H9 (cell line): Measurements from ENCODE around the gene SEC62. TPM values are rescaled to one million over a fixed set of nuclear protein-coding genes. Genes with fewer than 3 reads are reported as not detected.

Experiments used
- DNase-seq: peaks from one replicate; pipeline ENCODE4 v3.0.0-alpha.2; 2017
- H2AFZ ChIP-seq: one replicate; pipeline ENCODE4 v1.6.1; 2013; ENCODE audit warnings: mild to moderate bottlenecking, low read length, control low read depth, moderate library complexity
- H2AK5ac ChIP-seq: 2 replicates; pipeline ENCODE4 v1.6.1; 2013; ENCODE audit warnings: low read length, control low read depth, mixed read lengths; ENCODE audit not compliant: insufficient read length
- H2BK120ac ChIP-seq: one replicate; pipeline ENCODE4 v1.6.1; 2013; ENCODE audit warnings: low read depth, mild to moderate bottlenecking, low read length, control low read depth, inconsistent platforms; ENCODE audit not compliant: poor library complexity, severe bottlenecking
- H2BK12ac ChIP-seq: 2 replicates; pipeline ENCODE4 v1.6.1; 2013; ENCODE audit warnings: low read length, control low read depth, mixed read lengths, low read depth; ENCODE audit not compliant: insufficient read length
- H2BK15ac ChIP-seq: 2 replicates; pipeline ENCODE4 v1.6.1; 2013; ENCODE audit warnings: low read depth, low read length, control low read depth
- H2BK20ac ChIP-seq: one replicate; pipeline ENCODE4 v1.6.1; 2013; ENCODE audit warnings: low read depth, mild to moderate bottlenecking, low read length, control low read depth, inconsistent platforms; ENCODE audit not compliant: poor library complexity, severe bottlenecking
- H2BK5ac ChIP-seq: 2 replicates; pipeline ENCODE4 v1.6.1; 2013; ENCODE audit warnings: low read length, control low read depth, mixed read lengths; ENCODE audit not compliant: insufficient read length
- H3K14ac ChIP-seq: 2 replicates; pipeline ENCODE4 v1.6.1; 2013; ENCODE audit warnings: low read length, control low read depth; ENCODE audit not compliant: insufficient read depth
- H3K18ac ChIP-seq: 2 replicates; pipeline ENCODE4 v1.6.1; 2013; ENCODE audit warnings: low read depth, mild to moderate bottlenecking, mixed read lengths, low read length, control low read depth; ENCODE audit not compliant: insufficient read length
- H3K23ac ChIP-seq: 2 replicates; pipeline ENCODE4 v1.6.1; 2013; ENCODE audit warnings: low read length, control low read depth, mixed read lengths, low read depth; ENCODE audit not compliant: insufficient read length
- H3K23me2 ChIP-seq: 2 replicates; pipeline ENCODE4 v1.6.1; 2013; ENCODE audit warnings: low read depth, mild to moderate bottlenecking, mixed read lengths, low read length, control low read depth; ENCODE audit not compliant: insufficient read length, poor library complexity, severe bottlenecking
- H3K27ac ChIP-seq: 2 replicates; pipeline ENCODE4 v1.5.1; 2013; ENCODE audit warnings: low read length, control low read depth, mixed read lengths, low read depth; ENCODE audit not compliant: insufficient read length
- H3K27me3 ChIP-seq: 2 replicates; pipeline ENCODE4 v1.6.1; 2013; ENCODE audit warnings: low read length, control low read depth, inconsistent platforms; ENCODE audit not compliant: insufficient read depth
- H3K4ac ChIP-seq: 2 replicates; pipeline ENCODE4 v1.6.1; 2013; ENCODE audit warnings: low read depth, mild to moderate bottlenecking, control low read depth, inconsistent platforms, low read length, moderate library complexity
- H3K4me1 ChIP-seq: 2 replicates; pipeline ENCODE4 v1.6.1; 2013; ENCODE audit warnings: low read length, control low read depth, inconsistent platforms; ENCODE audit not compliant: insufficient read depth
- H3K4me2 ChIP-seq: 2 replicates; pipeline ENCODE4 v1.6.1; 2013; ENCODE audit warnings: low read length, control low read depth, mixed read lengths; ENCODE audit not compliant: insufficient read length, insufficient read depth
- H3K56ac ChIP-seq: 2 replicates; pipeline ENCODE4 v1.6.1; 2013; ENCODE audit warnings: low read depth, mild to moderate bottlenecking, mixed read lengths, low read length, control low read depth; ENCODE audit not compliant: insufficient read length
- H3K79me1 ChIP-seq: 2 replicates; pipeline ENCODE4 v1.6.1; 2013; ENCODE audit warnings: low read depth, mild to moderate bottlenecking, moderate library complexity, low read length, control low read depth, inconsistent platforms; ENCODE audit not compliant: insufficient read depth, poor library complexity, severe bottlenecking
- H3K79me2 ChIP-seq: 2 replicates; pipeline ENCODE4 v1.6.1; 2013; ENCODE audit warnings: low read length, control low read depth, inconsistent platforms; ENCODE audit not compliant: insufficient read depth
- H3K9ac ChIP-seq: 2 replicates; pipeline ENCODE4 v1.6.1; 2013; ENCODE audit warnings: low read length, control low read depth, mixed read lengths; ENCODE audit not compliant: insufficient read length; ENCODE audit errors: extremely low read depth
- H3K9me3 ChIP-seq: one replicate; pipeline ENCODE4 v1.6.1; 2013; ENCODE audit warnings: low read depth, low read length, inconsistent platforms; ENCODE audit not compliant: control insufficient read depth
- H3T11ph ChIP-seq: one replicate; pipeline ENCODE4 v1.6.1; 2013; ENCODE audit warnings: mild to moderate bottlenecking, low read length, control low read depth, inconsistent platforms
- H4K20me1 ChIP-seq: one replicate; pipeline ENCODE4 v1.6.1; 2013; ENCODE audit not compliant: control insufficient read depth, insufficient read length, insufficient read depth
- H4K5ac ChIP-seq: 2 replicates; pipeline ENCODE4 v1.6.1; 2013; ENCODE audit warnings: low read depth, mild to moderate bottlenecking, mixed read lengths, low read length, control low read depth; ENCODE audit not compliant: insufficient read length
- H4K8ac ChIP-seq: replicated peaks from 2 replicates; pipeline ENCODE4 v1.6.1; 2013; ENCODE audit warnings: low read length, control low read depth, mixed read lengths, low read depth; ENCODE audit not compliant: insufficient read length
- H4K91ac ChIP-seq: 2 replicates; pipeline ENCODE4 v1.6.1; 2013; ENCODE audit warnings: low read depth, mild to moderate bottlenecking, moderate library complexity, mixed read lengths, low read length, control low read depth; ENCODE audit not compliant: insufficient read length
- H3K27ac Mint-ChIP-seq, 3 experiments: 2 replicates in 2 of 3; 3 replicates in 1 of 3; pipeline ENCODE4 v1.8.0; 2020 to 2021; ENCODE audit warnings: mixed read lengths in 3 of 3, mild to moderate bottlenecking in 1 of 3, moderate library complexity in 1 of 3
- H3K27me3 Mint-ChIP-seq: 2 replicates; pipeline ENCODE4 v1.8.0; 2021; ENCODE audit warnings: low read depth, mild to moderate bottlenecking, moderate library complexity, mixed read lengths
- H3K36me3 Mint-ChIP-seq, 3 experiments: 2 replicates in 2 of 3; 3 replicates in 1 of 3; pipeline ENCODE4 v1.8.0; 2020 to 2021; ENCODE audit warnings: low read depth in 3 of 3, mixed read lengths in 3 of 3; ENCODE audit not compliant: insufficient read depth in 1 of 3
- H3K4me1 Mint-ChIP-seq, 2 experiments: 2 replicates each; pipeline ENCODE4 v1.8.0; 2020; ENCODE audit warnings: mixed read lengths in 2 of 2
- H3K4me3 Mint-ChIP-seq, 2 experiments: 2 replicates in 1 of 2; 3 replicates in 1 of 2; pipeline ENCODE4 v1.8.0; 2020 to 2021; ENCODE audit warnings: mild to moderate bottlenecking in 2 of 2, mixed read lengths in 2 of 2, moderate library complexity in 1 of 2
- H3K9me3 Mint-ChIP-seq, 2 experiments: 2 replicates in 1 of 2; 3 replicates in 1 of 2; pipeline ENCODE4 v1.8.0; 2020; ENCODE audit warnings: mild to moderate bottlenecking in 2 of 2, mixed read lengths in 2 of 2, moderate library complexity in 1 of 2
- CTCF ChIP-seq: fragments of 200-600 bp; sonication (generic); conservative IDR thresholded peaks from 3 replicates; pipeline ENCODE4 v1.8.0; 2021; ENCODE audit warnings: antibody characterized with exemption, mild to moderate bottlenecking
- WGBS: extraction: QIAGEN DNeasy Blood & Tissue Kit; methylation state at CpG from one replicate; pipeline ENCODE4 v1.1.7; 2013; ENCODE audit warnings: missing lambda C conversion rate, low lambda C conversion rate, mixed read lengths; ENCODE audit not compliant: insufficient read length; ENCODE audit errors: extremely low coverage; 5-methylcytosine and 5-hydroxymethylcytosine counted together
- total RNA-seq: library from RNA; stranded (reverse); gene quantifications from 2 replicates; pipeline ENCODE4 v1.2.1, GENCODE V29; 2021

SEC62 gene
- total RNA-seq, 1 experiment from 2014 or later, result 98.7 TPM

DNA sequence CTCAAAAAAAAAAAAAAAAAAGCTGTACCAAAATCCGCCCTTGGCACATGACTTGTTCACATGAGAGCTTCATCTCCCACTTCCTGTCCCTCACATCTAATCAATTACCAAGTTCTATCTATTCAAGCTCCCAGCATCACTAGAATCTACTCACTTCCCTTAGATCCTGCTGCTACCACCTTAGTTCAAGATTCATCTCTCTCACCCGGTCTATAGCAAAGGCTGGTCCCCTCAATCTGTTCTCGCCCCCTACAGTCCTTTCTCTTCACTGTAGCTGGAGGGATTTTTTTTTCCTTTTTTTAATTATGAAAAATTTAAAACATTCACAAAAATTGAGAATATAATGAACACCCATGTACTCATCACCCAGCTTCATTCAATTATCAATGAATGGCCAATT lies 54.5 kb downstream of the SEC62 start:
- no CpG with 5 or more reads among the region's 3 CpGs for WGBS
- H2BK15ac ChIP-seq, result no peak overlapping the region
- H3K56ac ChIP-seq, result no peak overlapping the region
- H3K4me2 ChIP-seq, result no peak overlapping the region
- Mint-ChIP-seq H3K27me3 (no peaks in the 10 kb centered on the region), H3K36me3 (no peaks in the 10 kb centered on the region), H3K4me1 (no peaks in the 10 kb centered on the region), H3K4me3 (no peak overlapping the region), H3K9me3 (no peaks in the 10 kb centered on the region), H3K27ac (no peak overlapping the region)
- no peak overlapping the region for H2BK20ac ChIP-seq
- no peaks in the 10 kb centered on the region for H3K23me2 ChIP-seq
- H4K91ac ChIP-seq, result no peak overlapping the region
- H2AFZ ChIP-seq, result no peak overlapping the region
- no peak overlapping the region for H3K18ac ChIP-seq
- H3K27ac ChIP-seq, result no peak overlapping the region
- H3K23ac ChIP-seq, result no peak overlapping the region
- no peaks in the 10 kb centered on the region for H3K79me2 ChIP-seq
- no peak overlapping the region for H2BK5ac ChIP-seq
- no peaks in the 10 kb centered on the region for H3K4me1 ChIP-seq
- no peak overlapping the region for H3K14ac ChIP-seq
- H2BK120ac ChIP-seq, result no peak overlapping the region
- H3K79me1 ChIP-seq, result no peaks in the 10 kb centered on the region
- no peaks in the 10 kb centered on the region for H4K20me1 ChIP-seq
- H3K27me3 ChIP-seq, result no peaks in the 10 kb centered on the region
- peak; percentile 61 for TF ChIP-seq CTCF
- H2AK5ac ChIP-seq, result no peak overlapping the region
- H3K9me3 ChIP-seq, result no peaks in the 10 kb centered on the region
- H3K9ac ChIP-seq, result no peak overlapping the region
- H2BK12ac ChIP-seq, result no peak overlapping the region
- no peak overlapping the region for H3T11ph ChIP-seq
- H4K8ac ChIP-seq, result no peak overlapping the region
- no peak overlapping the region for H3K4ac ChIP-seq
- DNase-seq, result no peak
- H4K5ac ChIP-seq, result no peak overlapping the region
